Pericardium fibroblast (primary cell): ENCODE results near the gene SMYD1. TPM values are rescaled to one million over a fixed set of nuclear protein-coding genes. Genes with fewer than 3 reads are reported as not detected.

Experiments used
- total RNA-seq: library from RNA; depleted of rRNA; stranded (reverse); fragments of >200 nt; gene quantifications from 2 replicates; pipeline ENCODE4 v1.2.3, GENCODE V29; 2015

The SMYD1 gene
- total RNA-seq: 0.77 TPM in 1 of 2 replicates, not detected in the other

DNA sequence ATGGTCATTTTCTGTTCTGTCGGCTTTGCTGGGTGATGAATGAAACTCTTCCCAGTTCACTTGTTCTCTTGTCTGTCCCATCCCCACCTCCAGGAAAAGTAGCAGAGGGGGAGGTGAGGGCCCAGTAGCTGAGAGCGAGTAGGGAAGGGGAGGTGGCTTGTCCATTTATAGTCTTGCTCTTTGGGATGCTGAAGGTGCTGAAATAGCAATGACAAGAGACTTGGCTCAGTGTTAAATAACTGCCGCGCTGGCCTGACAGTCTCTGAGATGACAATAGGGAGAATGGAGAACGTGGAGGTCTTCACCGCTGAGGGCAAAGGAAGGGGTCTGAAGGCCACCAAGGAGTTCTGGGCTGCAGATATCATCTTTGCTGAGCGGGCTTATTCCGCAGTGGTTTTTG lies at the start of gene SMYD1:
TSS of gene SMYD1 (plus strand) at position 228 of the 400 bp plus-strand sequence. CDS start at position 268, 40 bp downstream.

DNA sequence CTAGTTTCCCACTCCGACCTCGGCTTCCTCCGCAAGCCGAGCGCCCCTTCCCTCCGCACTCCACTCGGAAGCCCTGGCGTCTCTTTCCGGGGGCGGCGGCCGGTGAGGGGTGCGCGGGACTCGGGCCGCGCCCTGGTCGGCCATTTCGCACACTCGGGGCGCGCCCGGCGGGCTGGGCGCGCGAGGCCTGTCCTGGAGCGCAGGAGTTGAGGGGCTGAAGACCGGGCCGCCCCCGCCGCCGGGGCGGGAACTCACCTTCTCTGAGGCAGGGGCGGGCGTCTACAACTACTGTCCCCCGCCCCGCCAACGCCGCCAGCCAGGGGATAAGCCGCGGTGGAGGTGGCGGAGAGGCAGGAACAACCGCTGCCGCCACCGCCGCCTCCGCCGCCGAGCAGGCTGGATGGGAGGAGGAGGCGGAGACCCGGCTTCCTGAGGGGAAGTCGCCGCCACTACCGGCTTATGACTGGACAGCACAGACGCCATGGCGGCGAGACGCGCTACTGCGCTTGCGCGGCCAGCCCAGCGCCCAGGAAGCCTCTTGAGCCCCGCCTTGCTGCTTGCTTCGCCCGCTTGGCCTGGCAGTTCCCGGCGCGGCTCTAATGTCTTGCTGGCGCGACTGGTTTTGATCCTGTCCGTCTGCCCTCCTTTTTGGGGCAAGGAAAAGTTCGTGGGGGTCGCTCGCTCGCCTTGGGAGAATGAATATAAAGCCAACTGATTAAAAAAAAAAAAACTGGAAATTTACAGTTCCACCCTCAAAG lies 12.1 kb upstream of the SMYD1 start, which contains the start of gene KRCC1:
TSS of gene KRCC1 (minus strand) at position 413 of the 758 bp plus-strand sequence. CDS start 27,220 bp downstream, outside the sequence.

DNA sequence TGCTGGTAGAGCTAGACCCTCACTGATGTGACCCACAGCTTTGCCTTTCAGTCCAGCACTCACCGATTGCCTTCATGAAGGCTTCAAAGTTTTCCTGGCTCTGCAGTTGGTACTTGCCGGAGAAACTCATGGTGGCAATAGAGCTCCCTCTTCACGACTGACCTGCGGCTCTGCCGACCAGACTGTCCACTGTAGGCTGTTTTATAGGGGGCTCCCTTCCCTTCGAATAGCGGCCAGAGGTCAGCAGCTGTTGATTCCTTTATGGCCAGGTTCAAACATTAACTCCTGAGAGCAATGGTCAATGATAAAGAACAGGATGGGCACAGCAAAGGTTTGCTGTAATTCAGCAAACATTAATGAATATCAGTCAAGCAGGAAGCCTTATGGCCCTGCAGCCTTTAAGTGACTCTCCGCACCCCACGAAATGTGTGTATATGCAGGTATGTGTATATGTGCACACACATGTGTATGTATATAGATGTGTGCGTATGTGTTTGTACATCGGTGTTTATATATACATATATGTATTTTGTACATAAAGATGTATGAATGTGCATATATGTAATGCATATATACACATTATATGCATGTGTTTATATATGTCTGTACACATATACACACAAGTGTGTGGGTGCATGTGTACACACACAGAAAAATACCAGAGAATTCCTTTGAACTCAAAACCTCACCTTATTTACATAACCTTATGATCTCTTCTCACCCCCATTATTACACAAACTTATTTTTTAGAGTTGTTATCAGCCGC lies 60.4 kb downstream of the SMYD1 start, which contains the start of gene FABP1:
TSS of gene FABP1 (minus strand) at position 175 of the 766 bp plus-strand sequence. CDS start at position 130, 45 bp downstream.

Other genes starting within 250 kb of the SMYD1 start
- 0.47 TPM in 1 of 2 replicates, not detected in the other for gene RGPD2, start 242.0 kb upstream of the SMYD1 start, total RNA-seq
- 106 TPM in 1 of 2 replicates, not detected in the other for gene RNU2-63P, start 51.3 kb upstream of the SMYD1 start, total RNA-seq
- gene KRCC1, start 12.0 kb upstream of the SMYD1 start, total RNA-seq: 21.4 and 33.1 TPM in 2 replicates
- not detected in 2 replicates for gene FABP1, start 60.2 kb downstream of the SMYD1 start, total RNA-seq
- 12.9 TPM in 1 of 2 replicates, not detected in the other for gene THNSL2, start 102.5 kb downstream of the SMYD1 start, total RNA-seq